SW480 (cell line): ENCODE measurements around the gene HSH2D.

Experiments used
- DNase-seq: peaks from one replicate; pipeline ENCODE4 v3.0.0-alpha.2; 2016; ENCODE audit warnings: low spot score

HSH2D gene

GRCh38 chr19:16193466-16193865 is 50.0 kb downstream of the HSH2D start:
- no peak for DNase-seq

GRCh38 chr19:16197188-16197621 is 53.7 kb downstream of the HSH2D start:
- DNase-seq: no peak

DNA sequence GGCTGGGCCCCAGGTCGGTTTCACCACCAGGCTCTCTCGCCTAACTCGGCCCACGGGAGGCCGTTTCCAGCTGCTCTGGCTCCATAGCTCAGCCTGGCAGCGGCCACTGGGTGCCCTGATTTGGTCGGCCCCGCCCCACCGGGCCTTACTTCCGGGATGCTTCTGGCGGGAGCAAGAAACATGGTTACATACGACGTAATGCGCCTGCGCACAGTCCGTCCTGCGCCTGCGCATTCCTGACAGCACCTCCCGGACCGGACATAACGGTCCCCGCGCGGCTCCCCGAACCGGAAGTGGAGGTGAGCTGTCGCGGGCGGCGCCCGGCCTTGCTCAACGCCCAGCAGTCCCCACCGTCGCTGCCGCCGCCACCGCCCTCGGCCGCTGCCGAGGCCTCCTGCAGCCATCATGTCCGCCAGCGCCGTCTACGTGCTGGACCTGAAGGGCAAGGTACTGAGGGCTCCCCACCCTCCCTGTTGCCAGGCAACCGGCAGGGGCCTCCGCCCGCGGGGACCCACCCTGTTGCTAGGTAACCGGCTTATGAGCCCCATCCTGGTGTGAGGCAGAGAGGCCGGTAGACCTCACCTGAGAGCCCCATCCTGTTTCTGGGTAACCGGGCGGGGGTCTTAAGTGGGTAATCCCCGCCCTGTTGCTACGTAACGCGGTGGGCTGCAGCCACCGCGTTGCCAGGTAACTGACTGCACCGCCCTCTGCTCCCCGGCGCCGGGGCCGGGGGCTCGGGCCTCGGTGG is 54.3 kb downstream of the HSH2D start, which contains the start of gene AP1M1:
Gene AP1M1 (plus strand): TSS at position 290 of the 748 bp plus-strand sequence. CDS start 116 bp downstream, at position 406.
- peak; percentile 96 for DNase-seq

DNA sequence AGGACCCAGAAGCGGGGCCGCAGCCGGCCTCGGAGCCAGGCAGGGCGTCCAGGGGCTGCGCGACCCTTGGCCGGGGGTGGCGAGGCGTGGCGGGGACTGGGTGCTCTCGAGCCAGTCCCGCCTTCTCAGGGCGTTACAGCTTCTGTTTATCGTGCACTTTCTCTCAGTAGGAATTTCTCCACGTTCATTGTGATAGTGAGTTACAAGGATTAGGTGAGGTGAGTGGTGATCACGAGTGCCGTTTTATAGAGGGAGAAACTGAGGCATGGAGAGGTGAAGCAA is 54.8 kb downstream of the HSH2D start:
- DNase-seq: no peak

GRCh38 chr19:16199275-16199932 is 55.9 kb downstream of the HSH2D start:
- DNase-seq: no peak

DNA sequence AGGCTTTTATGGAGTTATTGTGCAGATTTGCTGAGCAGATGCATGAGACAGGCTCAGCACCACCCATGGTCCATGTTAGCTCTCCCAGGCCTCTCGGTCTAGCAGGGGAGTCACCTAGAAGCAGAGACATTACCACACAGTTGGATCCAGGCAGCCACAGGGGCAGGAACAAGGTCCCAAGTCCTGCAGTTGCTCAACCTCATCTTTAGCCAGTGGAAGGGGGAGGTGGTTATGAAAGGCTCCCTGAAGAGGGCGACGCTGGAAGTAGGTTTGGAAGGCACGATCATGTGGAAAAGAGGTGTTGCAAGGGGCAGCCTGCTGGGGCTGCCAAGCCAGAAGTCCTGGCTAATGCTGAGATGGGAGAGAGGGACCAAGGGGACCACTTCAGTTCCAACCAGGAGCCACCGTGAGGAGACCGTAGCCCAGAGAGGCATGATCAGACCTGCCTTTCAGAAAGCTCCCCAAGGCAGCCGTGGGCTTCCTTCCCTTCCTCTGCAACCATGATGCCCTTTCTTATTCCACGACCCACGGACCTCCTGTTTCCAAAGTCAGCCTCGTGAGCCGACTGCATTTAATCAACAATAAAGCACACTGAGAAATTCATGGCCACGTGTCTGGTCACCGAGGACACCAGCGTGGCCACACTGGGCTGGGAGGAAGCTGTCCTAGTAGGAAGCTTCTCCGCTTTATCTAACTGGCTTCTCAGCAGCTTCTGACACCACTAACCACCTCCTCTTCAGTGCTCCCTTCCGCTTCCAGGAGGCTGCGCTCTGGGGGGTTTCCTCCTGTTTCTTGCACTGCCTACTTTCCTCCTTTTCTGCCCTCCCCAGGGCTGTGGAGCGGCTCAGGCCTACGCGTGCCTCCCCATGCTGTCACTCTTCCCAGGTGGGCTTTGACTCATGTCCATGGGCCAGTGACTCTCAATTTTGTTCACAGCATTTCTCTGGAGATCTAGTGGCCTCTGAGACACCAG is 56.8 kb downstream of the HSH2D start:
- no peak for DNase-seq

DNA sequence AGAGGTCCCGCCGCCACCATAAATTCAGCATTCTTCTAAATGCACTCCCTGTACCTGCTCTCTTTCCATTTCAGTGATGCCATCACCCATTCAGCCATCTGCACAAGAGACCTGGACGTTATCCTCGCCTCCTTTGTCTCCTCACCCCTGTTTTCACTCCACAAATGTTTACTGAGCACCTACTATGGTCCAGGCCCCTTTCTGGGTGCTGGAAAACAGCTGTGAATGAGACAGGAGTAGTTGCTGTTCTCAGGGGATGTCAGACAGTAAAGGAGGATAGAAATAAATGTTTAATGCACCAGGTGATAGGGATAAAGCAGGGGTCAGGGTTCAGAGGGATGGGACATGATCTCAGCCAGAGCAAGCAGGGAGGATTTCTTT is 57.5 kb downstream of the HSH2D start:
- DNase-seq: no peak

- no peak for DNase-seq
These were observed 59.1 kb downstream of the HSH2D start for GRCh38 chr19:16202320-16203255.

- DNase-seq: no peak
These were observed 59.9 kb downstream of the HSH2D start for GRCh38 chr19:16203256-16204004.

GRCh38 chr19:16204005-16204294 is 60.5 kb downstream of the HSH2D start:
- no peak for DNase-seq

GRCh38 chr19:16205205-16206045 is 61.9 kb downstream of the HSH2D start:
- no peak for DNase-seq

GRCh38 chr19:16206046-16206605 is 62.6 kb downstream of the HSH2D start:
- DNase-seq: no peak

GRCh38 chr19:16206637-16207036 is 63.2 kb downstream of the HSH2D start:
- no peak for DNase-seq

- no peak for DNase-seq
These were observed 63.6 kb downstream of the HSH2D start for GRCh38 chr19:16207063-16207462.

- DNase-seq: no peak
These were observed 64.1 kb downstream of the HSH2D start for GRCh38 chr19:16207490-16208025.
